SU-DHL-6 (cell line): ENCODE results near the gene CXCL5.

Source experiments
- EZH2phosphoT487 ChIP-seq: fragments of 200-600 bp; sonication (generic), shearing (Covaris generic); conservative IDR thresholded peaks from 2 replicates; pipeline ENCODE4 v1.6.1; 2018; ENCODE audit warnings: mild to moderate bottlenecking, antibody characterized with exemption, low read length, moderate library complexity, mixed read lengths
- TF ChIP-seq, protein P1 (sequence below): fragments of 200-600 bp; sonication (generic); IDR thresholded peaks from one replicate; pipeline ENCODE4 v1.5.1; 2017; ENCODE audit warnings: antibody characterized with exemption, mild to moderate bottlenecking, low read length, moderate library complexity; ENCODE audit not compliant: insufficient read depth, poor library complexity, severe bottlenecking

DNA sequence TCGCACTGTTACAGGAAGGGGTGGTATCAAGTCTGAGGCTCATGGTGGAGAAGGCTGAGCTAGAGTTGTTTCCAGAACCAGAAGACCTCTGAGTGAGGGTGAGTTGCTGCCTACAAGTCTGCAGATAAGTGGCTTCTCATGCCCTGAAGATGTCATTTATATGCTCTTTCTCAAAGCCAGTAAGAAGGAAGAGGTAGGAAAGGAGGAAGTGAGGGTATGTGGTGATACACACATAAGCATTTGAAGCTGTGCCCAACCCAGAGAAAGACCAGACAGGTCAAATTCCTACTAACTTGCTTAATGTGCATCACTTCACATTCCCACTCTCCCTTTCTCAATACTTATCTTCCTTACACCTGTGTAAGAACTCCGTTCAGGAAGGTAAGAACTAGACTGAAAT, 10.4 kb downstream of the CXCL5 start, which contains the start of gene PPBP:
- TF ChIP-seq, protein P1, sequence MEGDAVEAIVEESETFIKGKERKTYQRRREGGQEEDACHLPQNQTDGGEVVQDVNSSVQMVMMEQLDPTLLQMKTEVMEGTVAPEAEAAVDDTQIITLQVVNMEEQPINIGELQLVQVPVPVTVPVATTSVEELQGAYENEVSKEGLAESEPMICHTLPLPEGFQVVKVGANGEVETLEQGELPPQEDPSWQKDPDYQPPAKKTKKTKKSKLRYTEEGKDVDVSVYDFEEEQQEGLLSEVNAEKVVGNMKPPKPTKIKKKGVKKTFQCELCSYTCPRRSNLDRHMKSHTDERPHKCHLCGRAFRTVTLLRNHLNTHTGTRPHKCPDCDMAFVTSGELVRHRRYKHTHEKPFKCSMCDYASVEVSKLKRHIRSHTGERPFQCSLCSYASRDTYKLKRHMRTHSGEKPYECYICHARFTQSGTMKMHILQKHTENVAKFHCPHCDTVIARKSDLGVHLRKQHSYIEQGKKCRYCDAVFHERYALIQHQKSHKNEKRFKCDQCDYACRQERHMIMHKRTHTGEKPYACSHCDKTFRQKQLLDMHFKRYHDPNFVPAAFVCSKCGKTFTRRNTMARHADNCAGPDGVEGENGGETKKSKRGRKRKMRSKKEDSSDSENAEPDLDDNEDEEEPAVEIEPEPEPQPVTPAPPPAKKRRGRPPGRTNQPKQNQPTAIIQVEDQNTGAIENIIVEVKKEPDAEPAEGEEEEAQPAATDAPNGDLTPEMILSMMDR, result no peak
- no peak for TF ChIP-seq EZH2phosphoT487
